ENCODE results near the gene CORO2A.
"Not testable (repeated sequence)": the region's sequence is repeated elsewhere in the genome, so short reads cannot be mapped to it uniquely, and the experiment has no call there.

CORO2A gene

GRCh38 chr9:98175762-98176161 lies 16.7 kb downstream of the CORO2A start:
- H3K4me3 Mint-ChIP-seq, result no peak overlapping the region
- H3K9me3 Mint-ChIP-seq, result no peaks in the 10 kb centered on the region
- H3K27ac Mint-ChIP-seq, result no peak overlapping the region
- no peaks in the 10 kb centered on the region for H3K36me3 Mint-ChIP-seq (ENCODE audit: low read depth)
- H3K27me3 Mint-ChIP-seq (ENCODE audit: low read depth), result no peaks in the 10 kb centered on the region
- peaks cover 3% of the 10 kb centered on the region for H3K4me1 Mint-ChIP-seq (ENCODE audit: low read depth)

- Mint-ChIP-seq H3K36me3 (ENCODE audit: low read depth) (no peaks in the 10 kb centered on the region), H3K27me3 (ENCODE audit: low read depth) (no peaks in the 10 kb centered on the region), H3K9me3 (no peaks in the 10 kb centered on the region), H3K4me1 (ENCODE audit: low read depth) (peaks cover 4% of the 10 kb centered on the region), H3K27ac (no peak overlapping the region), H3K4me3 (no peak overlapping the region)
These were observed 17.3 kb downstream of the CORO2A start for GRCh38 chr9:98175028-98175569.

DNA sequence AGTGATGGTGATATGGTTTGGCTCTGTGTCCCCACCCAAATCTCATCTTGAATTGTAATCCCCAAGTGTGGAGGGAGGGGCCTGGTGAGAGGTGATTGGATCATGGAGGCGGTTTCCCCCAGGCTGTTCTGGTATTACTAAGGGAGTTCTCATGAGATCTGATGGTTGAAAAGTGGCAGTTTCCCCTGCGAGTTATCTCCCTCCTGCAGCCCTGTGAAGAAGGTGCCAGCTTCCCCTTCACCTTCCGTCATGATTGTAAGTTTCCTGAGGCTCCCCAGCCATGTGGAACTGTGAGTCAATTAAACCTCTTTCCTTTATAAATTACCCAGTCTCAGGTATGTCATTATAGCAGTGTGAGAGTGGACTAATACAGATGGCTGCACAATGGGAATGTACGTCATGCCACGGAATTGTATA lies 17.9 kb downstream of the CORO2A start:
- not testable (repeated sequence) for H3K36me3 Mint-ChIP-seq (ENCODE audit: low read depth); H3K27ac Mint-ChIP-seq; H3K4me3 Mint-ChIP-seq; H3K9me3 Mint-ChIP-seq; H3K4me1 Mint-ChIP-seq (ENCODE audit: low read depth); H3K27me3 Mint-ChIP-seq (ENCODE audit: low read depth)

DNA sequence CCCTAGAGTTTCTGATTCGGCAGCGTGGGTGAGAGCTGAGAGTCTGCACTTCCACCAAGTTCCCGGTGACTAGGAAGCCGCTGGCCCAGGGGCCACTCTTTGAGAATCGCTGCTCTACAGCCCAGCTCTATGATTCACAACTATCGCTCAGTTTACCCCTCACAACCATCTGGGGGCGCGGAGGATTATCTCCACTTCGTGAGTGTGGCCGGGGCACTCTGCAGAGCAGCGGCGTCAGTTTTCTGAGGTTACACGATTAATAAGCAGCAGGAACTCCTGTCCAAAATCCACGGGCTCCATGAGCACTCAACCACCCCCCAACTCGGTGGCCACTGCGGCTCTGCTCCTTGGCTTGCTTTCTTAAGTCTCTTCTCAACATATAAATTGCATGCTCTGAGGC lies 19.3 kb downstream of the CORO2A start:
- no peaks in the 10 kb centered on the region for H3K9me3 Mint-ChIP-seq
- no peaks in the 10 kb centered on the region for H3K27me3 Mint-ChIP-seq (ENCODE audit: low read depth)
- H3K4me1 Mint-ChIP-seq (ENCODE audit: low read depth), result peaks cover 10% of the 10 kb centered on the region
- no peak overlapping the region for H3K4me3 Mint-ChIP-seq
- no peaks in the 10 kb centered on the region for H3K36me3 Mint-ChIP-seq (ENCODE audit: low read depth)
- H3K27ac Mint-ChIP-seq, result no peak overlapping the region

GRCh38 chr9:98172604-98173003 lies 19.8 kb downstream of the CORO2A start:
- Mint-ChIP-seq H3K4me1 (ENCODE audit: low read depth) (peaks cover 10% of the 10 kb centered on the region), H3K9me3 (no peaks in the 10 kb centered on the region), H3K4me3 (no peak overlapping the region), H3K27ac (no peak overlapping the region), H3K27me3 (ENCODE audit: low read depth) (no peaks in the 10 kb centered on the region), H3K36me3 (ENCODE audit: low read depth) (no peaks in the 10 kb centered on the region)

- Mint-ChIP-seq H3K27me3 (ENCODE audit: low read depth) (no peaks in the 10 kb centered on the region), H3K36me3 (ENCODE audit: low read depth) (no peaks in the 10 kb centered on the region), H3K4me1 (ENCODE audit: low read depth) (peaks cover 10% of the 10 kb centered on the region), H3K27ac (no peak overlapping the region), H3K4me3 (no peak overlapping the region), H3K9me3 (no peaks in the 10 kb centered on the region)
These were observed 21.1 kb downstream of the CORO2A start for GRCh38 chr9:98171176-98171925.

DNA sequence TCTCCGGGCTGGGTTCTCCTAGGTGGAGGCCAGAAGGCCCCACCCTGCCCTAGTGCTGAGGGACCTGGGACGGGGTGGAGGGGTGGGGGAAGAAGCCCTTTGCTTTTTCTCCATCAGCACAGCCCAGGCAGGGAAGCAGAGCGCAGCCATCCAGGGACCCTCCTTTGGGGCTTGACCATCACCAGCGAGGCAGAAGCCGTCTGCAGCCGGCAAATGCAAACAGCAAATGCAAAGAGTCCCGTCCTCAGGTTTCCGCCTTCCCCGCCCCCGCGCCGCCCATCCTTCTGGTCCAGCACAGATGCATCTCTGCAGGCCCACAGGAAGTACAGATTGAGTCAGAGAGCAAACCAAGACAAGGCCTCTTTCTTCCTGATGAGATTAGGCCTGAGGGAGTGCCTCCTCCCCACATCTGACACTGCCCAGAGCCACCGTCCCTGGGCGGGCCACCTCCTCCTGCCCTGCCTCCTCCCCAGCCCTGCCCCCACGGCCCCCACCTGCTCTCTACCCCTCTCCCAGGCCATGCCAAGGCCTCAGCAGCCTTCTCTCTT lies 23.4 kb downstream of the CORO2A start:
- H3K27me3 Mint-ChIP-seq (ENCODE audit: low read depth), result no peaks in the 10 kb centered on the region
- no peak overlapping the region for H3K4me3 Mint-ChIP-seq
- no peaks in the 10 kb centered on the region for H3K36me3 Mint-ChIP-seq (ENCODE audit: low read depth)
- no peak overlapping the region for H3K27ac Mint-ChIP-seq
- no peaks in the 10 kb centered on the region for H3K9me3 Mint-ChIP-seq
- peaks cover 11% of the 10 kb centered on the region for H3K4me1 Mint-ChIP-seq (ENCODE audit: low read depth)

- H3K9me3 Mint-ChIP-seq, result no peaks in the 10 kb centered on the region
- peaks cover 16% of the 10 kb centered on the region for H3K4me1 Mint-ChIP-seq (ENCODE audit: low read depth)
- no peak overlapping the region for H3K4me3 Mint-ChIP-seq
- no peak overlapping the region for H3K27ac Mint-ChIP-seq
- H3K36me3 Mint-ChIP-seq (ENCODE audit: low read depth), result no peaks in the 10 kb centered on the region
- no peaks in the 10 kb centered on the region for H3K27me3 Mint-ChIP-seq (ENCODE audit: low read depth)
These were observed 24.2 kb downstream of the CORO2A start for GRCh38 chr9:98168153-98168780.

DNA sequence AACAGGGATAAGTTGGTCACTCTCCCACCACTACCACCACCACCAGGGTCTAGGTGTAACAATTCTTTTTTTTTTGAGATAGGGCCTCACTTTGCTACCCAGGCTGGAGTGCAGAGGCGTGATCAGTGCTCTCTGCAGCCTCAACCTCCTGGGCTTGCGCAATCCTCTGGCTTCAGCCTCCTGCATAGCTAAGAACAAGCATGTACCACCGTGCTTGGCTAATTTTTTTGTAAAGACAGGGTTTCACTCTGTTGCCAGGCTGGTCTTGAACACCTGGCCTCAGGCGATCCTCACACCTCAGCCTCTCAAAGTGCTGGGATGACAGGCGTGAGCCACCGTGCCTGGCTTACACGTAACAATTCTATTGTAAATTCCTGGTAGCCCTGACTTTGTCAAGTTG lies 27.5 kb downstream of the CORO2A start:
- no peak overlapping the region for H3K27ac Mint-ChIP-seq
- no peaks in the 10 kb centered on the region for H3K36me3 Mint-ChIP-seq (ENCODE audit: low read depth)
- no peaks in the 10 kb centered on the region for H3K9me3 Mint-ChIP-seq
- peaks cover 14% of the 10 kb centered on the region for H3K4me1 Mint-ChIP-seq (ENCODE audit: low read depth)
- H3K4me3 Mint-ChIP-seq, result no peak overlapping the region
- H3K27me3 Mint-ChIP-seq (ENCODE audit: low read depth), result no peaks in the 10 kb centered on the region

- H3K9me3 Mint-ChIP-seq, result no peaks in the 10 kb centered on the region
- no peaks in the 10 kb centered on the region for H3K36me3 Mint-ChIP-seq (ENCODE audit: low read depth)
- H3K27me3 Mint-ChIP-seq (ENCODE audit: low read depth), result no peaks in the 10 kb centered on the region
- no peak overlapping the region for H3K4me3 Mint-ChIP-seq
- peaks cover 12% of the 10 kb centered on the region for H3K4me1 Mint-ChIP-seq (ENCODE audit: low read depth)
- no peak overlapping the region for H3K27ac Mint-ChIP-seq
These were observed 29.8 kb downstream of the CORO2A start for GRCh38 chr9:98162613-98163012.

DNA sequence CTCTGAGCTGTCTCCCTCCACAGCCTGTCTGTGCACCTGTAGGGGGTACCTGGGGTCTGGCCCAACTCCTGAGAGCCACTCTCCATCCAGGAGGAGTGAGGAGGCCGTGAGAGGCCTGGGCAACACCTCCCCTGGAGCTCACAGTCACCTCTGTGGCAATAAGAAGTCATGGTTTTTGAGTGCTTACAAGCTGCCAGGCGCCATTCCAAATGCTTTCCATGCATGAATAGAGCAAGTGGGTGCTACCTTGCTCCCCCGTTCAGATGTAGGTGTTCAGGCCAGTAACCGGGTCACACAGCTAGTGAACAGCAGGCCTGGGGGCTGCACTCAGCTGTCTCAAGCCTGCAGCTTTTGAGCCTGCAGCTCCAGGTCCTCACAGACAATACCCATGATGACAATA lies 30.6 kb downstream of the CORO2A start:
- H3K4me1 Mint-ChIP-seq (ENCODE audit: low read depth), result peaks cover 12% of the 10 kb centered on the region
- H3K9me3 Mint-ChIP-seq, result no peaks in the 10 kb centered on the region
- no peaks in the 10 kb centered on the region for H3K27me3 Mint-ChIP-seq (ENCODE audit: low read depth)
- no peak overlapping the region for H3K4me3 Mint-ChIP-seq
- H3K36me3 Mint-ChIP-seq (ENCODE audit: low read depth), result no peaks in the 10 kb centered on the region
- H3K27ac Mint-ChIP-seq, result no peak overlapping the region

DNA sequence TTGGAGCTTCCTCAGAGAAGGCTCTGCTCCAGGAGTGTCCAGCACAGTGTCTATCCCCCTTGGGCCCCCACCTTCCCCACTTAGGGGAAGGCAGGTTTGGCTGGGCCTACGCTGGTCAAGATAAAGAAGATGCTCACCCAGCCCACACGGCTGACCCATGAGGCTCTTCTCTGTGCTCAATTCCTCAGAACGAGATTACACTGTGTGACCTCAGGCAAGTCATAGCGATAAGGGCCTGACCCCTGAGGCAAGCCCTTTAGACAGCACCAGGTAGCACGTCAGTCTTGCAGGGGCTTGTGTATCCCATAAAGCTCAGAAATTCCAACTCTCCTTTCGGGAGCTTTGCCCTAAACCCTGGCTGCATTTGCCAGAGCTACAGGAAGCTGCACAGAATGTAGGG lies 32.6 kb downstream of the CORO2A start:
- peaks cover 9% of the 10 kb centered on the region for H3K4me1 Mint-ChIP-seq (ENCODE audit: low read depth)
- H3K27ac Mint-ChIP-seq, result no peak overlapping the region
- H3K27me3 Mint-ChIP-seq (ENCODE audit: low read depth), result no peaks in the 10 kb centered on the region
- no peaks in the 10 kb centered on the region for H3K9me3 Mint-ChIP-seq
- peaks cover 3% of the 10 kb centered on the region for H3K36me3 Mint-ChIP-seq (ENCODE audit: low read depth)
- no peak overlapping the region for H3K4me3 Mint-ChIP-seq

DNA sequence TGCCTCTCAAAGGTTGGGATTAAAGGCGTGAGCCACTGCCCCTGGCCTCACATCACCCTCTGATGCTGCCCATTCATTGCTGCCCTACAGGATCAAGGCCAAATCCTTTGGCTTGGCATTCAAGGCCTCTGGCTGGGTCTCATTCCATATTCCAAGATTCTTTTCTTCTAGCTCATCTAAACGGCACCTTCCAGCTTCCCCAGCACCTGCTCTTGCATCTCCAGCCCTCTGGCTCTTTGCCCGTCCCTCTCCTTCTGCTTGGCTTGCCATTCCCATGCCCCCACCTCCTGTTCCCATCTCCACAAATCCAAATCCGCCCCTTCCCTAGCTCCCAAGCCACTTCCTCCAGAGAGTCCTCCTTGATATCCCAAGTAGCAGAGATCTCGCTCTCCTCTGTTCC lies 33.1 kb downstream of the CORO2A start:
- no peaks in the 10 kb centered on the region for H3K27me3 Mint-ChIP-seq (ENCODE audit: low read depth)
- peaks cover 9% of the 10 kb centered on the region for H3K4me1 Mint-ChIP-seq (ENCODE audit: low read depth)
- peak overlapping the region; percentile 13 for H3K27ac Mint-ChIP-seq
- H3K36me3 Mint-ChIP-seq (ENCODE audit: low read depth), result peaks cover 3% of the 10 kb centered on the region
- no peaks in the 10 kb centered on the region for H3K9me3 Mint-ChIP-seq
- H3K4me3 Mint-ChIP-seq, result no peak overlapping the region

- Mint-ChIP-seq H3K36me3 (ENCODE audit: low read depth) (peaks cover 3% of the 10 kb centered on the region), H3K4me1 (ENCODE audit: low read depth) (peaks cover 4% of the 10 kb centered on the region), H3K27ac (no peak overlapping the region)
These were observed 34.2 kb downstream of the CORO2A start for GRCh38 chr9:98158071-98158831.

More at GRCh38 chr9:98158071-98158831, 34.2 kb downstream of the CORO2A start:
- Mint-ChIP-seq H3K4me3 (no peak overlapping the region), H3K27me3 (ENCODE audit: low read depth) (no peaks in the 10 kb centered on the region), H3K9me3 (no peaks in the 10 kb centered on the region)
